A673 (cell line): ENCODE measurements around the gene KCTD12.

Source experiments
- CTCF ChIP-seq: fragments of 300-800, 200-600 bp; sonication (generic); conservative IDR thresholded peaks from 2 replicates; pipeline ENCODE4 v1.5.1; 2017; ENCODE audit warnings: low read depth, mild to moderate bottlenecking, antibody characterized with exemption, low read length, moderate library complexity, mixed read lengths
- EZH2 ChIP-seq: fragments of 200-600 bp; sonication (generic); IDR thresholded peaks from 2 replicates; pipeline ENCODE4 v1.6.1; 2017; ENCODE audit warnings: borderline replicate concordance, low read depth, mild to moderate bottlenecking, mixed read lengths, antibody characterized with exemption, low read length; ENCODE audit not compliant: poor library complexity, severe bottlenecking

GRCh38 chr13:76865109-76865508, 21.1 kb downstream of the KCTD12 start:
- TF ChIP-seq CTCF (no peak), EZH2 (no peak)
